Kidney epithelial cell (primary cell): ENCODE results near the gene SLC29A3. TPM values are rescaled to one million over a fixed set of nuclear protein-coding genes. Genes with fewer than 3 reads are reported as not detected.

Experiments used
- DNase-seq: peaks from one replicate; pipeline ENCODE4 v3.0.0-alpha.2; 2010; ENCODE audit warnings: low read depth
- H3K27me3 ChIP-seq: 2 replicates; pipeline ENCODE4 v1.6.0; 2011; ENCODE audit warnings: low read length; ENCODE audit not compliant: control insufficient read depth, insufficient read depth
- H3K36me3 ChIP-seq: 2 replicates; pipeline ENCODE4 v1.5.1; 2011; ENCODE audit warnings: low read length; ENCODE audit not compliant: control insufficient read depth, insufficient read depth
- H3K4me3 ChIP-seq: 2 replicates; pipeline ENCODE4 v1.5.1; 2011; ENCODE audit warnings: low read depth, mild to moderate bottlenecking, control low read depth, low read length
- CTCF ChIP-seq: IDR thresholded peaks from 2 replicates; pipeline ENCODE4 v1.5.1; 2011; ENCODE audit warnings: mild to moderate bottlenecking, moderate library complexity, low read length, control low read depth, inconsistent platforms; ENCODE audit not compliant: insufficient read depth, poor library complexity, severe bottlenecking
- total RNA-seq: library from RNA; depleted of rRNA; stranded (reverse); fragments of >200 nt; gene quantifications from 2 replicates; pipeline ENCODE4 v1.2.3, GENCODE V29; 2015

The SLC29A3 gene
- total RNA-seq, 1 donor from 2014 or later = 3.6 TPM

GRCh38 chr10:71325267-71325666 lies 6.2 kb downstream of the SLC29A3 start:
- no peak for DNase-seq
- Histone ChIP-seq H3K27me3 (no peaks in the 10 kb centered on the region), H3K36me3 (no peaks in the 10 kb centered on the region), H3K4me3 (no peak overlapping the region)
- TF ChIP-seq CTCF = no peak

- no peak for TF ChIP-seq CTCF
- Histone ChIP-seq H3K4me3 (no peak overlapping the region), H3K36me3 (no peaks in the 10 kb centered on the region), H3K27me3 (no peaks in the 10 kb centered on the region)
- no peak for DNase-seq
These were observed 7.4 kb downstream of the SLC29A3 start for GRCh38 chr10:71326464-71326881.

GRCh38 chr10:71330789-71331404 lies 11.8 kb downstream of the SLC29A3 start:
- H3K4me3 ChIP-seq = no peak overlapping the region
- H3K27me3 ChIP-seq = no peaks in the 10 kb centered on the region
- TF ChIP-seq CTCF = no peak
- DNase-seq = no peak
- H3K36me3 ChIP-seq = no peaks in the 10 kb centered on the region

GRCh38 chr10:71331736-71332135 lies 12.7 kb downstream of the SLC29A3 start:
- no peak for TF ChIP-seq CTCF
- DNase-seq = no peak
- H3K36me3 ChIP-seq = no peaks in the 10 kb centered on the region
- H3K27me3 ChIP-seq = no peaks in the 10 kb centered on the region
- no peak overlapping the region for H3K4me3 ChIP-seq

- TF ChIP-seq CTCF = no peak
- DNase-seq = no peak
- Histone ChIP-seq H3K4me3 (no peak overlapping the region), H3K27me3 (no peaks in the 10 kb centered on the region), H3K36me3 (no peaks in the 10 kb centered on the region)
These were observed 13.4 kb downstream of the SLC29A3 start for GRCh38 chr10:71332466-71332865.
